Smooth muscle cell of the brain vasculature (primary cell): ENCODE data around the gene SERPINA10.
"Not testable (repeated sequence)": the region's sequence is repeated elsewhere in the genome, so short reads cannot be mapped to it uniquely, and the experiment has no call there.

Source experiments
- DNase-seq: peaks from one replicate; pipeline ENCODE4 v3.0.0-alpha.2; 2012; ENCODE audit warnings: low read depth, low spot score

The SERPINA10 gene

GRCh38 chr14:94284221-94284620, 8.8 kb downstream of the SERPINA10 start:
- DNase-seq: no peak

GRCh38 chr14:94282991-94283723, 9.9 kb downstream of the SERPINA10 start:
- no peak for DNase-seq

DNA sequence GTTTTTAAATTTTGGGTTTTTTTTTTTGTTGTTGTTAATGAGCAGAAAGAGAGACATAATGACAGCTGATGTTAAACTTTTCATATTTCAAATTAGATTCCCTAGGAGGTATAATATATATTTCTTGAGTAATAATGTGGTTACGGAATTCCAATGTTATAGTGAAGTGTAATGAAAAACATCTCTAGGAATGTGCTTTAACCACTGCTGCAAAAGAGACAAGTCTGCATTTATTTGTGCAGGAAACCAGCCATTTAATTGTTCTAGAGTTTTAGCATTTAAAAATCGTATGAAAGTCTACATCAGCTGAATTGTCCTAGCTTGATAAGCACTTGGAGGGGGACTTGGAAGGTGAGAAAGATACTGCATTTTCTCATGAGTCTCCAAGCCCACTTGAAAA, 14.3 kb downstream of the SERPINA10 start:
- no peak for DNase-seq

DNA sequence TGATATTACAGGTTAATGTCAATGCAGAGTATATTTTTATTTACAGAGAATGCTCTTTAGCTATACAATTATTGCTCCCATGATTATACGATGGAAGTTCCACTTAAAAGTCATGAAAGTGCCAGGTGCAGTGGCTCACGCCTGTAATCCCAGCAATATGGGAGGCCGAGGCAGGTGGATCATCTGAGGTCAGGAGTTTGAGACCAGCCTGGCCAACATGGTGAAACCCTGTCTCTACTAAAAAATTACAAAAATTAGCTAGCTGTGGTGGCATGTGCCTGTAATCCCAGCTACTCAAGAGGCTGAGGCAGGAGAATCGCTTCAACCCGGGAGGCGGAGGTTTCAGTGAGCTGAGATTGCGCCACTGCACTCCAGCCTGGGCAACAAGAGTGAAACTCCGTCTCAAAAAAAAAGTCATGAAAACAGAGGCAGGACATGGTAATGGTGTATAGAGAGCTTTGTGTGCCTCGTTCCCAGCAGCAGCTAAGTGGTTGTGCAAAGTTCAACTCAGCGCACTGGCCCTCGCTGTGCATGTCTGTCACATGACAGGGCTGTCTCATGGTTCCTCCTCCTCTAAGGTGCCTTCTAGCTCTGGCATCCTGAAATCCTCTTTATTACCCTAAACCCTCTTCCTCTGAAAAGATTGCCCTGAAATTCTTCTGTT, 16.0 kb downstream of the SERPINA10 start:
- not testable (repeated sequence) for DNase-seq

GRCh38 chr14:94269156-94269555, 23.9 kb downstream of the SERPINA10 start:
- no peak for DNase-seq

- not testable (repeated sequence) for DNase-seq
Observed at GRCh38 chr14:94268582-94268981, 24.5 kb downstream of the SERPINA10 start.

DNA sequence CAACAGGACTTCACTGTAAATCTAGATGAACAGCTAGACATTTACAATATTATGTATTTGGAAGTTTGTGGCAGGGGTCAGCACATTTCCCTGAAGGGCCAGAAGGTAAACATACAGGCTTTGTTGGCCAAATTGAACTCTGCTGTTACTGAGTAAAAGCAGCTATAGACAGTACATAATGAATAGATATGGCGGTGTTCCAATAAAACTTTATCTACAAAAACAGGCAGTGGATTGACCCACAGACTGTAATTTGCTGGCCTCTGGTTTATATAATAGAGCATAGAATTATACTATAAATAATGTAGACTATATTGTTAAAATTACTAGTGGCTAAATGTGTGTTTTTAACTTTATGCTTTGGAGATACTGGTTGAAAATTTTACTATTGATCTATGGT, 25.7 kb downstream of the SERPINA10 start:
- DNase-seq: no peak

DNA sequence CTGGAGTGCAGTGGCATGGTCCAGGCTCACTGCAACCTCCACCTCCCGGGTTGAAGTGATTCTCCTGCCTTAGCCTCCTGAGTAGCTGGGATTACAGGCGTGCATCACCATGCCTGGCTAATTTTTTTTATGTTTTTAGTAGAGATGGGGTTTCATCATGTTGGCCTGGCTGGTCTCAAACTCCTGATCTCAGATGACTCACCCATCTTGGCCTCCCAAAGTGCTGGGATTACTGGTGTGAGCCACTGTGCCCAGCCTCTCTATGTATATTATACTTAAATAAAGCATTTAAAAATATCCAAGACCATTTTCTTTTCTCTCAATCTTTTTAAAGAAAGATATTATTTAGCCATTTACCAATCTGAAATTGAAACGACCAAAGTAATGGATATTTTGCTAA, 28.9 kb downstream of the SERPINA10 start:
- not testable (repeated sequence) for DNase-seq

DNA sequence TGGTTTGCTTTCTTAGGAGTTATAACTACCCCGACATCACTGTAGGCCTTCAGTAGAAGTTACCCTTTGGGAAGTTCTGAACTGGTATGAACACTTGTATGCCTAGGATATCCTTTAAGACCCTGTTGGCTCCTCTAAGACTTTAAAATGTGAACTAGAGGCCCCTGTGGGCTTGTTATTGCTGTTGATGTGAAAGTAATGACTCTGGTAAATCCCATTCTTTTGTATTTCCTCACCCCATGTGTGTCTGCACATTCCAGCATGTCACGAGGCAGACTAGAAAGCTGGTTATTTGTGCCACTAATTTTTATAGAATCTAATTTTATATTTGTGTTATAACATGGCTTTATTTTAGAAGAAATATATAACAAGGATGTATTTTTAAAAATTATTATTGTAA, 48.9 kb downstream of the SERPINA10 start:
- DNase-seq: no peak

DNA sequence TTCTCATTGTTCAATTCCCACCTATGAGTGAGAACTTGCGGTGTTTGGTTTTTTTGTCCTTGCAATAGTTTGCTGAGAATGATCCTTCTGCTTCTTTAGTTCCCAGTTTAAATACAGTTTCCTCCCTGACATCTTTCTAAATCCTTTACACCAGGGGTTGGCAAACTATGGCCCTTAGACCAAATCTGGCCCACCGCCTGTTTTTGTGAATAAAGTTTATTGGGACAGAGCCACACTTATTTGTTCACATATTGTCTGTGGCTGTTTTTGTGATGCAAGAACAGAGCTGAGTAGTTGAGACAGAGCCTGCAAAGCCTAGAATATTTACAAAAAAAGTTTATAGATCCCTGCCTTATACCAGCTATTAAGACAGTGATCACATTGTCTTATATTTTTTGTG, 53.7 kb downstream of the SERPINA10 start:
- DNase-seq: no peak

- no peak for DNase-seq
Observed at GRCh38 chr14:94237983-94238382, 55.1 kb downstream of the SERPINA10 start.

GRCh38 chr14:94237046-94237445, 56.0 kb downstream of the SERPINA10 start:
- no peak for DNase-seq
